Common myeloid progenitor, CD34-positive (primary cell): ENCODE measurements around the gene ZNF212.
"Not testable (repeated sequence)": the region's sequence is repeated elsewhere in the genome, so short reads cannot be mapped to it uniquely, and the experiment has no call there.

Experiments used
- CTCF ChIA-PET: fragments of 350-600 bp; sonication (Branson Sonifier 250); formaldehyde crosslinking; loops from one replicate; lab custom pipeline; 2021; ENCODE audit warnings: antibody characterized with exemption; lab: Charles Lee
- POLR2A ChIA-PET: fragments of 350-600 bp; sonication (Branson Sonifier 250); formaldehyde crosslinking; loops from one replicate; lab custom pipeline; 2021; ENCODE audit warnings: antibody characterized with exemption; lab: Charles Lee
- DNase-seq, 3 donors: peaks; one replicate each; pipeline versions ENCODE4 v3.0.0 to v3.0.0-alpha.2; 2013
- H3K27ac ChIP-seq, 2 experiments: 1 replicate in 1 of 2; 2 replicates in 1 of 2; pipeline ENCODE4 v1.7.0; 2013; ENCODE audit warnings: inconsistent platforms in 2 of 2, low read length in 2 of 2, mild to moderate bottlenecking in 2 of 2, low read depth in 1 of 2, moderate library complexity in 1 of 2; ENCODE audit not compliant: severe bottlenecking in 2 of 2, insufficient read depth in 1 of 2, poor library complexity in 1 of 2
- H3K27me3 ChIP-seq, 5 experiments: replicated peaks in 2 of 5; 1 replicate in 3 of 5; 2 replicates in 2 of 5; pipeline versions ENCODE4 v1.6.1 to v1.7.0; 2013; ENCODE audit warnings: low read length in 4 of 5, mild to moderate bottlenecking in 2 of 5, moderate library complexity in 2 of 5, inconsistent platforms in 1 of 5; ENCODE audit not compliant: insufficient read depth in 5 of 5, control insufficient read depth in 4 of 5
- H3K36me3 ChIP-seq, 4 experiments: 1 replicate in 2 of 4; 2 replicates in 2 of 4; pipeline versions ENCODE4 v1.6.1 to v1.7.0; 2013; ENCODE audit warnings: low read length in 3 of 4, control low read depth in 1 of 4, mild to moderate bottlenecking in 1 of 4; ENCODE audit not compliant: control insufficient read depth in 4 of 4, insufficient read depth in 4 of 4
- H3K4me1 ChIP-seq, 4 experiments: 1 replicate in 3 of 4; 2 replicates in 1 of 4; pipeline versions ENCODE4 v1.6.1 to v1.7.1; 2013; ENCODE audit warnings: low read length in 3 of 4, mild to moderate bottlenecking in 3 of 4, control low read depth in 1 of 4, inconsistent platforms in 1 of 4, moderate library complexity in 1 of 4; ENCODE audit not compliant: control insufficient read depth in 4 of 4, insufficient read depth in 4 of 4; ENCODE audit errors: control extremely low read depth in 1 of 4
- H3K4me3 ChIP-seq, 7 experiments: 1 replicate in 4 of 7; 2 replicates in 3 of 7; pipeline versions ENCODE4 v1.5.1 to v1.7.0; 2013; ENCODE audit warnings: mild to moderate bottlenecking in 7 of 7, low read length in 6 of 7, moderate library complexity in 6 of 7, inconsistent platforms in 2 of 7, low read depth in 2 of 7, control low read depth in 1 of 7; ENCODE audit not compliant: insufficient read depth in 4 of 7, control insufficient read depth in 1 of 7; ENCODE audit errors: extremely low read depth in 1 of 7
- H3K9me3 ChIP-seq, 5 experiments: 1 replicate in 4 of 5; 2 replicates in 1 of 5; pipeline versions ENCODE4 v1.6.1 to v1.7.1; 2013; ENCODE audit warnings: low read length in 4 of 5, mild to moderate bottlenecking in 2 of 5, inconsistent platforms in 1 of 5, low read depth in 1 of 5, moderate library complexity in 1 of 5; ENCODE audit not compliant: control insufficient read depth in 4 of 5, insufficient read depth in 2 of 5; ENCODE audit errors: control extremely low read depth in 1 of 5
- WGBS: methylation state at CpG from one replicate; pipeline ENCODE4 v1.1.5; 2013; ENCODE audit not compliant: insufficient coverage; 5-methylcytosine and 5-hydroxymethylcytosine counted together

Gene ZNF212

DNA sequence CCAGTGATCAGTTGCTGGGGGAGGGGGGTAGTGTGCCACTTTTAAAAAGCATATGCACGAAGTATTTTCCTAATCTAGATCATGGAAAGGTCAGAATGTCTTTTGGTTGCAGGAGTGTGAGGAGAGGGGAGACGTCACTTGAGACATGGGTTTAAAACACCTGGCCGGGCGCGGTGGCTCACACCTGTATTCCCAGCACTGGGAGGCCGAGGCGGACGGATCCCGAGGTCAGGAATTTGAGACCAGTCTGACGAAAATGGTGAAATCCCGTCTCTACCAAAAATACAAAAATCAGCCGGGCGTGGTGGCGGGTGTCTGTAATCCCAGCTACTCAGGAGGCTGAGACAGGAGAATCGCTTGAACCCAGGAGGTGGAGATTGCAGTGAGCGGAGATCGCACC, 13.1 kb upstream of the ZNF212 start:
- ChIA-PET POLR2A (interaction anchor here (0.6 kb wide), 1 partner anchor 1785 kb away, joined by 5 read pairs; no protein-coding TSS in a partner anchor), CTCF (interaction anchor here (0.9 kb wide), 1 partner anchor 9 kb away, joined by 3 read pairs; no protein-coding TSS in a partner anchor)
- H3K4me3 ChIP-seq, H3K4me1 ChIP-seq, H3K27me3 ChIP-seq, DNase-seq, H3K27ac ChIP-seq, H3K9me3 ChIP-seq: not testable (repeated sequence)
- 98% methylated on average over 16 of the region's 17 CpGs for WGBS
- H3K36me3 ChIP-seq = peaks cover 11 to 41% (median 29%) of the 10 kb centered on the region in 4 experiments

DNA sequence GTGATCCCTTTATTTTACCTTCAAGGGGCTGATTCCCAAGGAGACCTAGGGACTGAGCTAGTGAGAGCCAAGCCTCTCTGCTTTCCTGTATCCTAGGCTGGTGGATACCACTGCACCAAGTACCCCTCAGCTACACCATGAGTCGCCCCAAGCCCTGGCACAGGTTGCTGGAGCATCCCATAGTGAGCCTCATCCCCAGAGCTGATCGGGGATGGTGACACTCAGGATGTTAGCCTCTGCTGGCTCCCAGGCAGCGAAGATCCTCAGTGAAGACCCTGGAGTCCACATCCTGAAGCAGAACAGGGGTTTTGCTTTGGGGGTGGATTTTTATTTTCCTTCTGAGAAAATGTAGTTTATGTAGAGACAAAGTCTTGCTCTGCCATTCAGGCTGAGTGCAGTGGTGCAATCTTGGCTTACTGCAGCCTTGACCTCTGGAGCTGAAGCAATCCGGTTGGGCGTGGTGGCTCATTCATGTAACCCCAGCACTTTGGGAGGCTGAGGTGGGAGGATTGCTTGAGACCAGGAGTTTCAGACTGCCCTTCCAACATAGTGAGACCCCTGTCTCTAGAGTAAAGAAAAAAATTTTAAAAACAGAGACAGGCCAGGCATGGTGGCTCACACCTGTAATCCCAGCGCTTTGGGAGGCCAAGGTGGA, 12.5 kb upstream of the ZNF212 start:
- no peak overlapping the region for H3K4me3 ChIP-seq
- H3K36me3 ChIP-seq = peaks cover 11 to 37% (median 26%) of the 10 kb centered on the region in 4 experiments
- no peak for DNase-seq
- ChIA-PET POLR2A (interaction anchor here (0.6 kb wide), 1 partner anchor 1785 kb away, joined by 5 read pairs; no protein-coding TSS in a partner anchor), CTCF (interaction anchor here (0.9 kb wide), 1 partner anchor 10 kb away, joined by 3 read pairs; no protein-coding TSS in a partner anchor)
- H3K4me1 ChIP-seq = no peaks in the 10 kb centered on the region
- 73% methylated on average over 4 of the region's 6 CpGs for WGBS
- no peaks in the 10 kb centered on the region for H3K27me3 ChIP-seq
- no peak overlapping the region for H3K27ac ChIP-seq
- H3K9me3 ChIP-seq = peaks cover 0 to 6% (median 0%) of the 10 kb centered on the region in 5 experiments

DNA sequence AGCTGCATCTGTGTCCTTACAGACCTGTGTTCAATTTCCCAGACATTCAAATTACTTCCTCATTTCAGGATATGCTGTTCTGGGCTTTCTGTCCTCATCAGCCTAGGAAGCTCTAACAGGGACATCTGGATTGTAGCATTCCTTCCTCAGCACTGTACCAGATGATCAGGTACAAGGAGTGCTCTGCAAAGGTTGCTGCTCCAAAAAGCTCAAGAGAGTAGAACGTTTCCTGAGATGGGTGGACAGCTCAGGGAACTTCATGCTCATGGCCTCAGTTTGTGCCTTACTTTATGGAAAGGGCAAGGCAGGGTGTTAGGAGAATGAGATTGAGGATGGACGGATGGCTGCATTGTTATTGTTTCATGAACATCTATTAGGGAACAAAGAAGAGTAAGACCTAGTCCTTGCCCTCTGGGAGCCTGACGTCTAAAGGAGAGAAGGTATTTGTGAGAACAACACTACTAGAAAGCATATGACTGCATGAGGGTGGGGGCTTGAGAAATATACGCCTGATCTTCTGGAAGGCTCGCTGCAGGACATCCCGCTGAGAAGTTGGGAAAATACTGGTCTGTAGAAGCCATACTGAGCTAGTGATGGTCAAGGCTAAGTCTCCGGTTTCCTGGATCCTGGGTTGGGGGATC, 10.5 kb upstream of the ZNF212 start:
- 59% methylated on average over 6 of the region's 7 CpGs for WGBS
- Histone ChIP-seq H3K9me3 (peaks cover 0 to 6% (median 0%) of the 10 kb centered on the region in 5 experiments), H3K4me1 (no peaks in the 10 kb centered on the region), H3K27me3 (no peaks in the 10 kb centered on the region), H3K36me3 (peaks cover 7 to 27% (median 21%) of the 10 kb centered on the region in 4 experiments), H3K4me3 (no peak overlapping the region), H3K27ac (no peak overlapping the region)
- no peak for DNase-seq
- ChIA-PET POLR2A (interaction anchor here (0.6 kb wide), 1 partner anchor 70 kb away, joined by 3 read pairs; no protein-coding TSS in a partner anchor), CTCF (no interaction called here)

DNA sequence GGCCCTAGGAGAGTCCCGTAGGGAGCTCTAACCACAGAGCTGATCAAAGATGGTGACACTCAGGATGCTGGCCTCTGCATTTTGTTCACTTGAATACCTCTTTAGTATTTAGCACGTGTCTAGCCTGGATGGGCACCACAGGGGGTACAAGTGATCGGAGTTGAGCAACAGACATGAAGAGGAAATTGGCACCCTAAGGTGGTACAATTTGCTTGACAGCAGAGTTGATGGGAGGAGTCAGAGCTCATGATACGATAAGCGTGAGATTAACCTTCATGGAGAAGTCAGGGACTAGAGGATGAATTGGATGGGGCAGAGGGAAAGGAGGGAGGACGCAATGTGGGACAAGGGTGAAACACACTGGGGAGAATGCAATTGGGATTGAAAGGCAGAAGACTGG, 9.9 kb upstream of the ZNF212 start:
- WGBS = 74% methylated on average over 5 of the region's 6 CpGs
- H3K27ac ChIP-seq = no peak overlapping the region
- DNase-seq = no peak
- ChIA-PET CTCF (no interaction called here), POLR2A (interaction anchor here (0.6 kb wide), 1 partner anchor 69 kb away, joined by 3 read pairs; no protein-coding TSS in a partner anchor)
- H3K9me3 ChIP-seq = peaks cover 0 to 1% (median 0%) of the 10 kb centered on the region in 5 experiments
- H3K27me3 ChIP-seq = no peaks in the 10 kb centered on the region
- no peak overlapping the region for H3K4me3 ChIP-seq
- H3K36me3 ChIP-seq = peaks cover 7 to 22% (median 16%) of the 10 kb centered on the region in 4 experiments
- no peaks in the 10 kb centered on the region for H3K4me1 ChIP-seq

DNA sequence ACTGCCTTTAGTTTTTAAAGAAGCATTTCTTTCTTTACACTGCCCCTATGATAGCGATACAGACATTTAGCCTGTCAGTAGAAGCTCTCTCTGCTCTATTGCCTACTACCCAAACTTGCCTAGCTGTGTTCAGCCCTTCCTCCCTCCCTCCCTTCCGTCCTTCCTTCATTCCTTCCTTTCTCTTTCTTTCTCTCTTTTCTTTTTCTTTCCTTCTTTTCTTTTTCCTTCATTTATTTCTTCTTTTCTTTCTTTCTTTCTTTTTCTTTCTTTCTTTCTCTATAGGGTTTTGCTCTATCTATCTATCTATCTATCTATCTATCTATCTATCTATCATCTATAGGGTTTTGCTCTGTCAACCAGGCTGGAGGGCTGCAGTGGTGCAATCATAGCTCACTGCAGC, 7.1 kb upstream of the ZNF212 start:
- no peak for DNase-seq

DNA sequence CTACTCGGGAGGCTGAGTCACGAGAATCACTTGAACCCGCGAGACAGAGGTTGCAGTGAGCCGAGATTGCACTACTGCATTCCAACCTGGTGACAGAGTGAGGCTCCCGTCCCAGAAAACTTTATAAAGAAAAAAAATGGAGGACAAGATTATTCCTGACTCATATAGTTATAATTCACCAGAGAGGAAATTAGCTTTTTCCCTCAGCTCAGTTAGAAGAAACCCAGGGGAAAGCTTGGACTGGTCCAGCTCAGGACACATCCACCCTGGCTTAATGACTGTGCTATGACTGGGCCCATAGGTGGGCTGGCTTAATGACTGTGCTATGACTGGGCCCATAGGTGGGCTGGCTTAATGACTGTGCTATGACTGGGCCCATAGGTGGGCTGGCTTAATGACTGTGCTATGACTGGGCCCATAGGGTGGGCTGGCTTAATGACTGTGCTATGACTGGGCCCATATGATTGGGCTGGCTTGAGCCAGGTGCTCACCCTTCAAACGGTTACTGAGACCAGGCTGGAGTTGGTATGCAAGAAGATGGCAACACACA, 5.7 kb upstream of the ZNF212 start:
- H3K4me3 ChIP-seq, H3K27ac ChIP-seq, H3K9me3 ChIP-seq, H3K4me1 ChIP-seq, DNase-seq, H3K36me3 ChIP-seq, H3K27me3 ChIP-seq, CTCF ChIA-PET, POLR2A ChIA-PET: not testable (repeated sequence)
- 94% methylated on average over 6 of the region's 7 CpGs for WGBS

More for the DNA sequence above, 7.1 kb upstream of the ZNF212 start:
- Histone ChIP-seq H3K27ac (no peak overlapping the region), H3K36me3 (no peaks in the 10 kb centered on the region), H3K4me3 (no peak overlapping the region), H3K27me3 (peaks cover 0 to 4% (median 1%) of the 10 kb centered on the region in 5 experiments), H3K4me1 (no peaks in the 10 kb centered on the region), H3K9me3 (no peaks in the 10 kb centered on the region)
- ChIA-PET POLR2A (no interaction called here), CTCF (interaction anchor here (0.7 to 1.0 kb wide), 2 partner anchors 10 to 13 kb away, joined by 3 read pairs; no protein-coding TSS in a partner anchor)
- 86% methylated on average over 2 of the region's 2 CpGs for WGBS
